T-helper 1 cell treated with Interleukin-12 subunit alpha and Interleukin-12 subunit beta and Interleukin-4 antibody, amounts not matched to agents 30 μg/mL and 1 μg/mL, for 36 hours (primary cell): ENCODE results near the gene SCAMP1.
"Not testable (repeated sequence)": the region's sequence is repeated elsewhere in the genome, so short reads cannot be mapped to it uniquely, and the experiment has no call there.

Source experiments
- H3K27ac Mint-ChIP-seq: one replicate; pipeline ENCODE4 v1.8.0; 2021; ENCODE audit warnings: mild to moderate bottlenecking, mixed read lengths
- H3K27me3 Mint-ChIP-seq: one replicate; pipeline ENCODE4 v1.8.0; 2021; ENCODE audit warnings: low read depth, mixed read lengths
- H3K36me3 Mint-ChIP-seq: one replicate; pipeline ENCODE4 v1.8.0; 2021; ENCODE audit warnings: low read depth, mixed read lengths
- H3K4me1 Mint-ChIP-seq: one replicate; pipeline ENCODE4 v1.8.0; 2021; ENCODE audit warnings: low read depth, mixed read lengths
- H3K4me3 Mint-ChIP-seq: one replicate; pipeline ENCODE4 v1.8.0; 2021; ENCODE audit warnings: mild to moderate bottlenecking, moderate library complexity, mixed read lengths
- H3K9me3 Mint-ChIP-seq: one replicate; pipeline ENCODE4 v1.8.0; 2021; ENCODE audit warnings: mixed read lengths

SCAMP1 gene

DNA sequence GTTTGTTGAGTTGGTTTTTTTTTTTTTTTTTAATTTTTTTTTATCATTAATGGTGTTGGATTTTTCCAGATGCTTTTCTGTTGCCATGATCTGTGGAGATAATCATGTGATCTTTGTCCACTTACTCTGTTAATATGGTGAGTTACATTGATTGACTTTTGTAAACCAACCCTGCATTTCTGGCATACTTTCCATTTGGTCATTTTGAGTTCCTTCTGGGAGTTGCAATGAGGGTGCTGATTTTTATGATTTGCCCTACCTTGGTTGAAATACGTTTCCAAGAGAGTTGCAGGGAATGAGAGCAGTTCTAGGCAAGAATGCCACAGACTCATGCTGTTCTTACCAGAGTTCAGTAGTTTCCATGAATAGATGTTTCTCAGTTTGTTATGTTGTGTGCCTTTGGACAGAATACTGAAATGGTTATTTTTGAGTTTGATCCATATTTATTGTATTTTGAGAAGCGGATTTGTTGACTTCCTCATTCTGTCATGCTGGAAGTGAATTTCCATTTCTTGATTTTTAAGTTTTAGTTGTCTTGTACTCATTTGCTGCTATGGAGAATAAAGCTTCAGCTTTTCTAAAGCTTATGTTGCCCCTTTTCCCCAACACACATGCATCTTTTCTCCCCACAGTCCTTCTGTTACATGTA is 69.0 kb downstream of the SCAMP1 start:
- H3K4me3 Mint-ChIP-seq = no peak overlapping the region
- H3K36me3 Mint-ChIP-seq = peaks cover 12% of the 10 kb centered on the region
- peaks cover 6% of the 10 kb centered on the region for H3K9me3 Mint-ChIP-seq
- no peaks in the 10 kb centered on the region for H3K27me3 Mint-ChIP-seq
- no peaks in the 10 kb centered on the region for H3K4me1 Mint-ChIP-seq
- H3K27ac Mint-ChIP-seq = no peak overlapping the region

DNA sequence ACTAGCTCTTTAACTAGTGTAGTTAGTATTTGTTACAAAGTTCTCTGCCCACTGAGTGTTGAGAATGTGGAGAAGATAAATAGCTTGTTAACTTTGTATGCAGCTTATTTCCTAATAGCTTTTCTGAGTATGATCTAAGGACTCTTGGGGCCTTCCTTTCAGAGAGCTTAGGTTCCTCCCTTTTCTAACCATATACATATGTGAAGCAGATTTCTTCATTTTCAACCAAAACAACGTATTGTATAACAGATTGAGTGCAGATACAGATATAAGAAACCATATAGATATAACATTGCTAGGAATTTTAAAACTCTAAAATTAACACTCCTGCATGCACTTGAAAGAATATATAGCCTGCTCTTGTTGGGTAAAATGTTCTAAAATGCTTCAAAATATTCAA is 70.4 kb downstream of the SCAMP1 start:
- peaks cover 16% of the 10 kb centered on the region for H3K36me3 Mint-ChIP-seq
- H3K9me3 Mint-ChIP-seq = peaks cover 6% of the 10 kb centered on the region
- no peaks in the 10 kb centered on the region for H3K4me1 Mint-ChIP-seq
- H3K4me3 Mint-ChIP-seq = no peak overlapping the region
- no peaks in the 10 kb centered on the region for H3K27me3 Mint-ChIP-seq
- H3K27ac Mint-ChIP-seq = no peak overlapping the region

DNA sequence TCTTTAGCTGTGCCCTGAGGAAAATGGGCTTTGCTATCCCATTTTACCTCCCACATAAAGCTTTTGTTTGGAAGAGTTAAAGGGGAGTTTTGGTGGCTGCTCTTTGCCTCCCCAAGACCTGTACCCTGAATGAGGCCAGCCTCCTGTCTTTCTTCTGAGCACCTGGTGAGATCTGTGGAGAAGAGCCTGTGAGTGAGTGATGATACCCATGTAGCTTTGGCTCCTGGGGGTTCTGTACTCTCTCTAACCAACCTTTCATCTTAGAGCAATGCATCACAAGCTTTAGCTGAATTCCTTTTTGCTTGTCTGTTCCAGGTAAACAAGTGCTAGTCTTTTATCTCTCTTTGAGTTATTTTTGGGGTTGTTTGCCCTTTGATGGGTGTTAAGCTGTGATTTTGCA is 73.6 kb downstream of the SCAMP1 start:
- H3K4me3 Mint-ChIP-seq = no peak overlapping the region
- no peaks in the 10 kb centered on the region for H3K27me3 Mint-ChIP-seq
- no peaks in the 10 kb centered on the region for H3K4me1 Mint-ChIP-seq
- H3K9me3 Mint-ChIP-seq = peaks cover 6% of the 10 kb centered on the region
- peaks cover 14% of the 10 kb centered on the region for H3K36me3 Mint-ChIP-seq
- no peak overlapping the region for H3K27ac Mint-ChIP-seq

DNA sequence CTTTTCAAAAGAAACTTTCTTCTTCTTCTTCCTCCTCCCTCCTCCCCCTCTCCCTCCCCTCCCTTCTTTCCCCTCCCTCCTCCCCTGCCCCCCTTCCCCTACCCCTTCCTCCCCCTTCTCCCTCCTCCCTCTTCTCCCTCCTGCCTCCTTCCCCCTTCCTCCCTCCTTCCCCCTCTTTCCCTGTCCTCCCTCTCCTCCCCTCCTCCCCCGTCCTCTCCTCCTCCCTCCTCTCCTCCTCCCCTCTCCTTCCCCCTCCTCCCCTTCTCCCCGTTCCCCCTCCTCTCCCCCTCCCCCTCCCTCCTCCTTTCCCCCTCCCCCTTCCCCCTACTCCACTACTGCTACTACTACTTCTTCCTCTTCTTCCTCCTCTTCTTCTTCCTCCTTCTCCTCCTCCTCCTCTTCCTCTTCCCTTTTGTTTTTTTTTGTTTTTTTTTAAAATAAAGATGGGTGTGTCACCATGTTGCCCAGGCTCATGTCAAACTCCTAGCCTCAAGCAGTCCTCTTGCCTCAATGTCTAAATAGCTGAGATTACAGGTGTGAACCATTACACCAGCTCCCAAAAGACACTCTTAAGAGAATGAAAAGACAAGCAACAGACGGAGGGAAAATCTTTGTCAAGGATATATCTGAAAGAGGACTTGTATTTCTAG is 87.5 kb downstream of the SCAMP1 start:
- Mint-ChIP-seq H3K27ac (no peak overlapping the region), H3K4me1 (no peaks in the 10 kb centered on the region), H3K4me3 (no peak overlapping the region), H3K36me3 (peaks cover 17% of the 10 kb centered on the region), H3K9me3 (peaks cover 6% of the 10 kb centered on the region), H3K27me3 (no peaks in the 10 kb centered on the region)

DNA sequence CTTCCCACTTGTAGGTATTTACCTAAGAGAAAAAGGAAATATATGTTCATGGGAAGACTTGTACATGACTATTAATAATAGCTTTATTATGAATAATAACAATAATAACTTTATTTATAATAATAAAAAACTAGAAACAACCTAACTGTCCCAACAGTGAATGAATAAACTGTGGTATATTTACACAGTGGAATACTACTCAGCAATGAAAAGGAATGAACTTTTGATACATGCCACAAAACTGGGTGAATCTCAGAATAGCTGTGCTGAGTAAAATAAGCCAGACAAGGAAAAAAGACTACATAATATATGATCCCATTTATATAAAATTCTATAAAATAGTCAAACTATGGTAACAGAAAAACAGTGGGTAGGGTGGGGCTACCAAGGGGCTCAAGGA is 88.7 kb downstream of the SCAMP1 start:
- H3K4me3 Mint-ChIP-seq = no peak overlapping the region
- no peaks in the 10 kb centered on the region for H3K27me3 Mint-ChIP-seq
- H3K36me3 Mint-ChIP-seq = peaks cover 15% of the 10 kb centered on the region
- H3K27ac Mint-ChIP-seq = no peak overlapping the region
- no peaks in the 10 kb centered on the region for H3K4me1 Mint-ChIP-seq
- peaks cover 6% of the 10 kb centered on the region for H3K9me3 Mint-ChIP-seq

DNA sequence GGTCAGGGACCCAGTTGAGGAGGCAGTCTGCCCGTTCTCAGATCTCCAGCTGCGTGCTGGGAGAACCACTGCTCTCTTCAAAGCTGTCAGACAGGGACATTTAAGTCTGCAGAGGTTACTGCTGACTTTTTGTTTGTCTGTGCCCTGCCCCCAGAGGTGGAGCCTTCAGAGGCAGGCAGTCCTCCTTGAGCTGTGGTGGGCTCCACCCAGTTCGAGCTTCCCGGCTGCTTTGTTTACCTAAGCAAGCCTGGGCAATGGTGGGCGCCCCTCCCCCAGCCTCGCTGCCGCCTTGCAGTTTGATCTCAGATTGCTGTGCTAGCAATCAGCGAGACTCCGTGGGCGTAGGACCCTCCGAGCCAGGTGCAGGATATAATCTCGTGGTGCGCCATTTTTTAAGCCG is 97.1 kb downstream of the SCAMP1 start:
- not testable (repeated sequence) for H3K27ac Mint-ChIP-seq, H3K9me3 Mint-ChIP-seq, H3K4me1 Mint-ChIP-seq, H3K4me3 Mint-ChIP-seq, H3K27me3 Mint-ChIP-seq
- peaks cover 11% of the 10 kb centered on the region for H3K36me3 Mint-ChIP-seq

DNA sequence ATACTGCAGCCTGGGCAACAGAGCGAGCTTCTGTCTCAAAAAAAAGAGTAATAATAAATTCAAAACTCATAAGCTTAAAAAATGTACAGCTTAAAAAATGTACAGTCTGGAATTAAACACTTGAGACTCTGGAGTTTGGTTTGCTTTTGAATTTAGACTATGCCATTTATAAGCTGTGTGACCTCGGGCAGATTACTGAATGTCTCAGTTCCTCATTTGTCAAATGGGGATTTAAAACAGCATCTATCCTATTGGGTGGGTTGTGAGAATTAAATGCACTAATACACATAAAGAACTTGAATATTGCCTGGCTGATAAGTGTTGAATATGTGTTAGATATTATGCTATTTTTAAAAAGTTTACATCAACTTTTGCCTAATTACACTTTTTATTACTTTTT is 98.4 kb downstream of the SCAMP1 start:
- Mint-ChIP-seq H3K27me3 (no peaks in the 10 kb centered on the region), H3K4me3 (no peak overlapping the region), H3K4me1 (no peaks in the 10 kb centered on the region), H3K36me3 (peaks cover 13% of the 10 kb centered on the region), H3K27ac (no peak overlapping the region), H3K9me3 (no peaks in the 10 kb centered on the region)

DNA sequence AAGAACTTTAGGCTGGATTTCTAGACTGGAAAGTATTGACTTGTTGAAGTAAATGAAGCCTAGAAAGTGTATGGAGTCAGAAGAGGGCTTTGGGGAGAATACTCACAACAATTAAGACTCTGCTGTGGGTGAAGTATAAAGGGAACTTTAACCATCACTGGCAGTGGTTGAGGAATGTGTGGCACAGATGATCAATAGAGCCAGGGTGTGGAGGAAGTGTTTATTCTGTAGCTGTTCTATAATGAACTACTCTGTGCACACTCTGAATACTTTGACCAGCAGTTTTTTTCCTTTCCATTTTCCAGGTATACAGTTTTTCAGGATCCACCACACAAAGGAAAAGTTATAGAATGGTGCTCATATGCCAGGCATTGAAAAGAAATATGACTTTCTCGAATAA is 106.7 kb downstream of the SCAMP1 start:
- Mint-ChIP-seq H3K4me1 (no peaks in the 10 kb centered on the region), H3K4me3 (no peak overlapping the region), H3K27ac (no peak overlapping the region), H3K36me3 (peaks cover 2% of the 10 kb centered on the region), H3K9me3 (no peaks in the 10 kb centered on the region), H3K27me3 (no peaks in the 10 kb centered on the region)

DNA sequence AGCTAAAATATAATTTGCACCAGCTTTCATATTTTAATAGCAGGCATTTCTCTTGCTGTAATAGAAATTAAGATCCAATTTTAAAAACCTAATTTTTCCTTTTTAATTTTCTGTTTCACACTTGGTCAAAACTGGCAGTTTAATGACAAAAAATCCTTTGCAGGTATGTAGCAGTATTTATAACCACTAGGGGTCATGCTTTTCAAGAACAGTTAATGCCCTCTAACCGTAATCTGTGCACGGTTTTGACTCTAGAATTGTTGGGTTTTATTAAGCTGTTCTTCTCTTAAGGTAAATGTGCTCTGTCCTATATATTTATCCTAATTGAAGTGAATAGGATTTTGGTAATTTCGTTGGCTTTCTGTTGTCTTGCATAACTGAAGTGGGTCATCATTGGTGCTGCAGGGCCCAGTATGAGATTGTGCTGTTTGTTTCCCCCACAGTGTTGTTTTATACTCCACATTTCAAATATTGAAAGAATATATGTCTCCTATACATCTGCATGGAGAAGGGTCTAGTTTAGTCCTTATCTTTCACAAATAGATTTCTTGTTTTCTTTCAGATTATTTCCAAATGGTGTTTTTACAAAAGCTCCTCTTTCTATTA is 107.4 kb downstream of the SCAMP1 start:
- Mint-ChIP-seq H3K27ac (no peak overlapping the region), H3K9me3 (no peaks in the 10 kb centered on the region), H3K27me3 (no peaks in the 10 kb centered on the region), H3K4me1 (no peaks in the 10 kb centered on the region), H3K36me3 (peaks cover 2% of the 10 kb centered on the region), H3K4me3 (no peak overlapping the region)

DNA sequence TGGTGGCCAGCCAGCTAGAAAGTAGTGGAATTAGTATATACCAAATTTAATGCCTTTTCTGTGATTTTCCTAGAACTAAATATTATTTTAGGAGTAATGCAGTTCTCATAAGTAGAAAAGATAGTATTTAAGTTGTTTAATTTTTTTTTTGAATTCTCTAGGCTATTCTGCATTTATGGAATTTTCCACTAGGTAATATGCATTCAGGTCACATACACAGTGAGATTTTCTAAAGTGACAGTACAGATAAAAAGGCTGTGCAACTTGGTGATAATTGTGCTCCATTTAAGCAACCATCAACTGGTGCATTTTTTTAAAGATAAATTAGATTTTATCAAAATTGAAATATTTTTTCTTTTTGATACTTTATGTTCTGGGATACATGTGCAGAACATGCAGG is 111.5 kb downstream of the SCAMP1 start:
- Mint-ChIP-seq H3K27me3 (no peaks in the 10 kb centered on the region), H3K27ac (no peak overlapping the region), H3K4me1 (no peaks in the 10 kb centered on the region), H3K9me3 (no peaks in the 10 kb centered on the region), H3K36me3 (no peaks in the 10 kb centered on the region), H3K4me3 (no peak overlapping the region)

DNA sequence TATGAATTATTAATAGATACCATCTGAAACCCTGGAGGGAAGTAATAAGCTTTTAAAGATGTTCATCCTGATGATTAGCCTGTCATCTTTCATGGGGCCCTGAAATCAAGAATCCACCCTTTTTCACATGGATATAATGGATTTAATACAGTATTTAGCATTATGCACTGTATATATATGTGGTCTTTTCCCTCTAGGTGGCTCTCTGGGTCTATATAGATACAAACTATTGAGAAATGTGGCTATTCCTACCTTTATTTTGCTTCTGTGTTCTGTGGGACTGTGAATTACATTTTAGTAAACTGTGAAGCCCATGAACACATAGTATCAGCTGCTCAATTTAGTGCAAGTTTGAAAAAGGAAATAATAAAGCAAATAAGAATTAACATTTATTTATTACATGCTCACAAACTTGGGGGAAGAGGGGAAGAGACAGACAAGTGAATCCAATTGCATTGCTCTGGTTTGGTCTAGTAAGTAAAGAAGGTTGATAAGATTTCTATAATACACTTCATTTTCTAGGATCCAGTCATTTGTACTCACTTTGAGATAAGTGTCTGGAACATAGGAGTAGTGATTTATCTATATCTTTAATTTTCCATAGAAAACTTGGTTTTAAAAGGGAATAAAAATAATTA is 112.2 kb downstream of the SCAMP1 start:
- Mint-ChIP-seq H3K4me3 (no peak overlapping the region), H3K27me3 (no peaks in the 10 kb centered on the region), H3K36me3 (no peaks in the 10 kb centered on the region), H3K9me3 (no peaks in the 10 kb centered on the region), H3K4me1 (no peaks in the 10 kb centered on the region), H3K27ac (no peak overlapping the region)

DNA sequence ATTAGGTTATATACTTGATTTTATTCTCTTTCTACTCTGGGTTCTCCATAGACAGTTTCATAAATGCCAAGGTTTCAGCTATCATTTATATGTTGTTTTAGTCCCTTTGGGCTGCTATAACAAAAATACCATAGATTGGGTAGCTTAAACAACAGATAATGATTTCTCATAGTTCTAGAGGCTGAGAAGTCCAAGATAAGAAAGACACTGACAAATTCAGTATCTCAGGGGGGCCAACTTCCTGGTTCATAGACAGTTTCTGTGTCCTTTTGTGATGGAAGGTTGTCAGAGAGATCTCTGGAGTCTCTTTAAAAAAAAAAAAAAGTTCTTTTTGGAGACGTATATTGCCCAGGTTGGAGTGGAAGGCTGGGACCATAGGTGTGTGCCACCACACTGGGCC is 113.3 kb downstream of the SCAMP1 start:
- no peaks in the 10 kb centered on the region for H3K9me3 Mint-ChIP-seq
- no peak overlapping the region for H3K4me3 Mint-ChIP-seq
- H3K4me1 Mint-ChIP-seq = no peaks in the 10 kb centered on the region
- no peaks in the 10 kb centered on the region for H3K27me3 Mint-ChIP-seq
- no peaks in the 10 kb centered on the region for H3K36me3 Mint-ChIP-seq
- H3K27ac Mint-ChIP-seq = no peak overlapping the region

DNA sequence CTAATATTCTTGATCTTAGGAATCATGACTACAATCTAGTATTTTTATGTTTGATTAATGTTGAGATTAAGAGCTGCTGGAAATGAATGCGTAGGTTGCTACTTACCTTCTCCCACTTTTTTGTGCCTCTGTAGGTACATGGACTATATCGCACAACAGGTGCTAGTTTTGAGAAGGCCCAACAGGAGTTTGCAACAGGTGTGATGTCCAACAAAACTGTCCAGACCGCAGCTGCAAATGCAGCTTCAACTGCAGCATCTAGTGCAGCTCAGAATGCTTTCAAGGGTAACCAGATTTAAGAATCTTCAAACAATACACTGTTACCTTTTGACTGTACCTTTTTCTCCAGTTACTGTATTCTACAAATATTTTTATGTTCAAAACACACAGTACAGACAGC is 115.0 kb downstream of the SCAMP1 start:
- H3K27ac Mint-ChIP-seq = no peak overlapping the region
- H3K9me3 Mint-ChIP-seq = no peaks in the 10 kb centered on the region
- H3K36me3 Mint-ChIP-seq = no peaks in the 10 kb centered on the region
- H3K27me3 Mint-ChIP-seq = no peaks in the 10 kb centered on the region
- no peak overlapping the region for H3K4me3 Mint-ChIP-seq
- H3K4me1 Mint-ChIP-seq = no peaks in the 10 kb centered on the region

DNA sequence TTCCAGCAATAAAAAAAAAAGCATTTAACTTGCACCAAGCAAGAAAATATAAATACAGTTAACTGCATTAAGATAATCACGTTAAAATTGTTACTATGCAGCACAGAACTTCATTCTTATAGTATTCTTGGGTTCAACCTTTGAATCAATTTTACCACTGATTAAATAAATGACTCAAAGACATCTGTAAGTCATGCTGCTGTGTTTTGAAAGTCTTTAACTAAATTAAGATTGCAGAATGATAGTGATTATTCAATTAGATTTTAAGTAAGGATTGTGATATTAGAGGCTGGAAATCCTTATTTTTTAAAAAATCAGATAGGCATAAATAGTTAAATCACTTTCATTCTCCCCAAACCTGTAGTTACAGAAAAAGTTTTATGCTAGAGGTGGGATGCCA is 116.4 kb downstream of the SCAMP1 start:
- H3K4me3 Mint-ChIP-seq = no peak overlapping the region
- no peaks in the 10 kb centered on the region for H3K9me3 Mint-ChIP-seq
- H3K36me3 Mint-ChIP-seq = no peaks in the 10 kb centered on the region
- H3K4me1 Mint-ChIP-seq = no peaks in the 10 kb centered on the region
- no peaks in the 10 kb centered on the region for H3K27me3 Mint-ChIP-seq
- H3K27ac Mint-ChIP-seq = no peak overlapping the region

DNA sequence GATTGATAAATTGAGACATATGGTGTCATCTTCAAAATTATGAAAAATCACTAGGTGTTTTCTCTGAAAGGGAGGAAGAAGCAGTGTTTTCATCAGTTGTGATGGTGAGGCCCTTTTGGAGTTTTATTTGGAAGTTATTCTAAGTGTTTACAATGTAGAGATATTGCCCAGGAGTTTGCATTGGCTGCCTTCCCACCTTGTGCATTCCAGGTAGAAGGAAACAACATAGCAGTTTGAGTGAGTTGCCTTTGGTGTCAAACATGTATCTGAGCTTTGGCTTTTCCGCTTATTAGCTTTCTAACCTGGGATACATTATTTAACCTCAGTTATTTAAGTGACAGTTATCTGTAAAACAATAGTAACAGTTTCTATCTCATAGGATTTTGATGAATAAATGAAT is 122.5 kb downstream of the SCAMP1 start:
- Mint-ChIP-seq H3K9me3 (no peaks in the 10 kb centered on the region), H3K4me1 (peaks cover 8% of the 10 kb centered on the region), H3K27me3 (no peaks in the 10 kb centered on the region), H3K27ac (no peak overlapping the region), H3K36me3 (peaks cover 3% of the 10 kb centered on the region), H3K4me3 (no peak overlapping the region)
